ENCODE data around the gene ACSF3. TPM values are rescaled to one million over a fixed set of nuclear protein-coding genes. Genes with fewer than 3 reads are reported as not detected.
"Not testable (repeated sequence)": the region's sequence is repeated elsewhere in the genome, so short reads cannot be mapped to it uniquely, and the experiment has no call there.

The ACSF3 gene
- total RNA-seq, 1 donor from 2014 or later = 15.5 TPM

DNA sequence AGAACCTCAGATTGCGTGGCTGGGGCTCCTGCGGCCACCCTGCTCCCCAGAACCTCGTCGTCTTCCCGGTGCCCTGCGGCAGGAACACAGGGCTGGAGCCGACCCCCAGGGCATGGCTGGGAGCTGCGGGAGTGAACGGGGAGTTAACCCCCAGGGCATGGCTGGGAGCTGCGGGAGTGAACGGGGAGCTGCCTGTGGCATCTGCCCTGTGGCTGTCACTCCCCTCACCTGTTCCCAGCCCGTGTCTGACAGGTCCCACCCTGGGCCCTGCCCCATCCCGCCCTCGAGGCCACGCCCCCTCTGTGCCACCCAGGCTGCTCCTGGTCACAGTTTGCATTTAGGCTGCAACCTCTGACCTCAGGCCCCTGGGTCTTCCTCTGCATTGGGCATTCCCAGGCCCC, 39.4 kb upstream of the ACSF3 start:
- DNase-seq (no peak), ATAC-seq (ENCODE audit: poor library complexity) (no peak)
- intact Hi-C loops (cut with DNase I) = no loop called here

DNA sequence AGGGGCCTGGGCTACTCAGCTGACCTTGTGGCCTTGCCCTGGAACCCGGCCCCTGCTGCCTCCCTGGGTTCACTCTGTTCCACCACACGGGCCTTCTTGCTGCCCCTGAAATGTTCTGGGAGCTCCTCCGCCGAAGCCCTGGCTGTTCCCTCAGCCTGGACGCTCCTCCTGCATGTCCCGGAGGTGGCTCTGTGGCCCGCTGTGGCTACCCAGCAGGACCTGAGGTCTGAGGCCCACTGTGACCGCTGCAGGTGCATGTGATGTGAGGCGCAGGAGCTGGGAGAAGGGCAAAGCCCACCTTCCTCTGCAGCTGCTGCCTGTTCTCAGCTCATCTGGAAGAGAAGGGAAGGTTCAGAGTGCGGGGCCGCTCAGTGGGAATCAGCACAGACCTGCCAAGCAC, 38.9 kb upstream of the ACSF3 start:
- ATAC-seq (ENCODE audit: poor library complexity) = no peak
- intact Hi-C loops (cut with DNase I) = no loop called here
- DNase-seq = no peak

DNA sequence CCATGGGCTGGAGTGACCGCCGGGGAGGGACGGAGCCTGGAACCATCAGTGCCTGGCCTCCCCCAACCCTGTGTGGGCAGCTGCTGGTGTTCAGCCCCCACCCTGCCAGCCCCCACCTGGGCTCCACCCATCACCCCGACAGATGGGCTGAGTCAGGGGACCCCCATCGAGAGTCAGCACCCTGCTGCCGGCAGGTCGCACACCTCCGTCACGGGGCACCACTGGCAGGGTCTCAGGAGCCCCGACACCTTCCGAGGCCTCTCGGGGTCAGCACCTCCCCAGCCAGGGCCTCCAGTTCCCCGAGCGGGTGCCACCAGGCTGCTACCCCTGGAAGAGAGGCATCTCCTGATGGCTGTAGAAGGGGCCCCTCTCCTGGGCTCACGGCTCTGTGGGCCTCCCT, 38.3 kb upstream of the ACSF3 start:
- ATAC-seq (ENCODE audit: poor library complexity) (no peak), DNase-seq (no peak)
- intact Hi-C loops (cut with DNase I) = no loop called here

DNA sequence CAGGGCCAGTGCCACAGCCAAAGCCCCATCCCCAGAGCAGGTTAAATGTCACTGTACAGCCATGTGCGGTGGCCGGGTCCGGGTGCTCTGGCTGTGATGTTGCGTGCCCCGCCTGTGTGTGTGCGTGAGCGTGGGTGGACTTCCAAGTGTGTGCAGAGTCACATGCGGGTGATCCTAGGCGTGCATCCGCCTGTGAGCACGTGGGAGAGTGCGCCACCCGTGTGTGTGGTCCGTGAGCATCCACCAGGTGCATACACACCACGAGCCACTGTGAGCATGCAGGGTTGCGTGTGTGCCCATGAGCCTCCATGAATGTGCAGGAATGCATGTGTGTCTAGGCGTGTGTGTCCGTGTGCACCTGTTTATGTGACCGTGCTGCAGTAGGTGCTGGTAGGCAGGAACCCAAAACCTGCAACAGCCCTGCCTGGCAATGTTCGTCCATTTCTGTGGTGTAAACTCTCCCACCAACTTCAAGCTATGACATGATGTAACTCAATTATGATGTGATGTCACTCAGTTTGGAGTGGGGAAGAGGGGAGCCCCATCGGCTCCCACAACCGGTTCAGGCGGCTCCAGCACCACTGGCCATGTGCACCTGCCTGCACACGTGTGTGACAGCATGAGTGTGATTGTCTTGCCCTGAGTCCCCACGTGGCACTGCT, 37.6 kb upstream of the ACSF3 start:
- no peak for DNase-seq
- intact Hi-C loops (cut with DNase I) = no loop called here
- ATAC-seq (ENCODE audit: poor library complexity) = no peak

DNA sequence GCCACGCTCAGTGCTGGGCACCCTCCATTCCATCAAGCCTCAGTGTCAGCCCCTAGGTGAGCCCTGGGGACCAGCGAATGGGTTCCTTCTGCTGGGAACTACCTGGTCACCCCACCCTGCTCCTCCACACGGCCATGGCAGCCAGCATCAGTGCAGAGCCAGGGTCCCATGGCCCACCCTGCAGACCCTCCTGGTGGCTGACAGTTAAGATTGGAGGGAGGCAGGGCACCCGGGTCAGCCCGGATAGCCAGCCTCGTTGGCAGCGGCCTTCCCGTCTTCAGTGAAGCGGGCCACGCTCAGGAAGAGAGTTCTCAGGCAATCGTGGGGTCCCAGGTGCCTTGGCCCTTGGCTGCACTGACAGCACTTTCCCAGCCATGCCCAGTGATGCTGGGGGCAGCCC, 37.1 kb upstream of the ACSF3 start:
- ATAC-seq (ENCODE audit: poor library complexity) (no peak), DNase-seq (no peak)
- intact Hi-C loops (cut with DNase I) = no loop called here

DNA sequence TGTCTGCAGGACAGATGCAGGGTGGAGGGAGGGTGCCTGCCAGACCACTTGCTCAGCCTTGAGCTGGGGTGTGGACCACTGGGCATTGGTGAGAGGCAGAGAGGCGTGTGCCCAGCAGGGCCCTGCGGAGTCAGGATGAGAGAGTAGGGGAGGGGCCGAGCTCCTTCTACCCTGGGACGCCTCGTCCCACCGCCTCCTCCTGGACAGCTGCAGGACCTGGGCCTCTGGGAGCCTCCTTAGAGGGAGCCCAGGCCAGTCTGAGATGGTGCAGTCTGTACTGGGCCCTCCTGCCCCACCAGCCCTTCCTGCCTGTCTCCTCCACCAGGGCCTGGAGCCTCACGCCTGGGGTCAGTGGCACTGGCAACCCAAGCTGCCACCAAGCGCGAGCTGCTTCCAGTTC, 35.9 kb upstream of the ACSF3 start:
- DNase-seq = no peak
- no peak for ATAC-seq (ENCODE audit: poor library complexity)
- intact Hi-C loops (cut with DNase I) = no loop called here

DNA sequence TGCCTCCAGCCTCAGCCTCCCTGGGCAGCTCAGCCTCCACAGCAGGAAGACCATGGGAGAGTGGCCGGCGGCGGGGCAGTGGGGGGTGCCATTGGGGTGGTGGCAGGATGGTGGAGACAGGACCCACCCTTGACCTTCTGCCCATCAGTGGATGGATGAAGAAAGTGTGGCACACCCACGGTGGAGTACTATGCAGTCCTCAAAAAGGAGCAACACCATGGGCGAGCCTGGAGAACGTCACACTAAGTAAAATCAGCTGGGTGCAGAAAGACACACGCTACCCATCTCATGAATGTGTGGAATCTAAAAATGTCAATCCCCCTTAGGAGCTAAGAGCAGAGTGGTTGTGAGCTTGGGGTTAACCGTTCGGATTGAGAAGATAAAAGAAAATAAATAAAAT, 34.8 kb upstream of the ACSF3 start:
- DNase-seq = no peak
- intact Hi-C loops (cut with DNase I) = no loop called here
- no peak for ATAC-seq (ENCODE audit: poor library complexity)

DNA sequence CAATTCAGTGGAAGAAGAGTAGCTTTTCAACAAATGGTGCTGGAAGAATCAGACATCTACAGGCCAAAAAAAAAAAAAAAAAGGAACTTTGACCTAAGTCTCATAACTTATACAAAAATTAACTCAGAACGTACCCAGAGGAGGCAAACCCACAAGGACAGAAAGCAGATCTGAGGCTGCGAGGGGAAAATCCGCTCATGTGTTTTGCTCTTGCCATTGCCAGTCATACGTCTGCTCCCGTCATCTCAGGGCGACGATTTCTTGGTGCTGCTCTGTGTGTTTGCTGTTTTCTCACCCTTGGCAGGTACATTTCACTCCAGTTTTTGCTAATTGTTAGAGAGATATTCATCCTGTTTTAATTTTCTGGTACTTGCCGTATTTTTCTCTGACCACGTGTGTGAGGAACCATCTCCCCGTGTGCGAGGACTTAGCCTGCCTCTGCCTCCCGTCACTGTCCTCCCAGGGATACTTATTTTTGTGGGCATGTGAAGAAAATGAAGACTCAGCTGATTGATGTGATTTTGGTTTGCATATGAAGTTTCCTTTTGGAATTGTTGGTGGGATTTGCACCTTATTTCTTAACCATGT, 33.4 kb upstream of the ACSF3 start:
- DNase-seq (no peak), ATAC-seq (ENCODE audit: poor library complexity) (no peak)
- intact Hi-C loops (cut with DNase I) = no loop called here

DNA sequence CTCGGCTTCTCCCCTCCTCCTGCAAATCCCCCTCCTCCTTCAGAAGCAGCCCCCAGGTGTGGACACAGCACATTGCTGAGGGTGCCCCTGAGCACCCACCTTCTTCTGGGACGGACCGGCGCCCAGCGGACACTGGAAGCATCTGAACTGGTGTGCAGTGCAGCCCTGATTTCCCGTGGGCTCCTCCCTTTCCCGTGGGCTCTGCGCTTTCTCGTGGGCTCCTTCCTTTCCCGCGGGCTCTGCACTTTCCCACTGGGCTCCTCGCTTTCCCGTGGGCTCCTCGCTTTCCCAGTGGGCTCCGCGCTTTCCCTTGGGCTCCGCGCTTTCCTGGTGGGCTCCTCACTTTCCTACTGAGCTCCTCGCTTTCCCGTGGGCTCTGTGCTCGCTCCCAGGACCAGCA, 32.6 kb upstream of the ACSF3 start:
- ATAC-seq (ENCODE audit: poor library complexity) = no peak
- no peak for DNase-seq
- intact Hi-C loops (cut with DNase I) = no loop called here

DNA sequence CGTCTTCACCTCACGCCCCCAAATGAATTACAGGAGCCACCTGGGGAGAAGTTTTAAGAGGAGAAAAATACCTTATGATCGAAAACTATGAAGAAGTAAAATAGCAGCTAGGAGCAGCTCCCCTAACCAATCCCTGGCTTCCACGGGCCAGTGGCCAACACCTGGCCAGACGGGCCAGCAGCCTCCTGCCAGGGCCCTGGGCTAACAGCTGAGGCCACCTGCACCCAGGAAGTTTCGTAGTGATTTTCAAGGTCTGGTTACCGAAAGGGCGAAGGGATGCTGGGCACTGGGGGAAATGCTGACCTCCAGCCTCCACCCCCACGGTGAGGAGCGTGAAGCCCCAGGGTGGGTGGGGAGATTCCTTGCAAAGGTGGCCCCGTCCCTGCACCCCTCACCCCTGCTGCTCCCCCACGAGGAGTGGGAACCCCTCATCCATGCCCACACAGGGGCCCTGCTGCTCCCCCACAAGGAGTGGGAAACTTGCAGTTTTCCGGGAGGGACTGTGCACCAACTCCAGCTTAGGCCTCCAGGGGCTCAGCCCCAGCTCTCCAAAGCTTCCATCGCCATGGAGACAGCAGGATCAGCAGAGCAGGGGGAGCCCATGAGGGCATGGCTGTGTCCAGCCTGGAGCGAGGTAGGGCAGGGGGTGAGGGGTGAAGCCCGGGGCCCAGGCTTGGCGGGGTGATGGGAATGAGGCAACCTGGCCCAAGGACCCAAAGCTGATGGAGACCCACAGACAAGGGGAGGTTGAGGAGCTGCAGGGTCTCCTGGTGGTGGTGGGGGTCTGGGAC, 31.9 kb upstream of the ACSF3 start:
- ATAC-seq (ENCODE audit: poor library complexity) = no peak
- intact Hi-C loops (cut with DNase I) = no loop called here
- DNase-seq = no peak

DNA sequence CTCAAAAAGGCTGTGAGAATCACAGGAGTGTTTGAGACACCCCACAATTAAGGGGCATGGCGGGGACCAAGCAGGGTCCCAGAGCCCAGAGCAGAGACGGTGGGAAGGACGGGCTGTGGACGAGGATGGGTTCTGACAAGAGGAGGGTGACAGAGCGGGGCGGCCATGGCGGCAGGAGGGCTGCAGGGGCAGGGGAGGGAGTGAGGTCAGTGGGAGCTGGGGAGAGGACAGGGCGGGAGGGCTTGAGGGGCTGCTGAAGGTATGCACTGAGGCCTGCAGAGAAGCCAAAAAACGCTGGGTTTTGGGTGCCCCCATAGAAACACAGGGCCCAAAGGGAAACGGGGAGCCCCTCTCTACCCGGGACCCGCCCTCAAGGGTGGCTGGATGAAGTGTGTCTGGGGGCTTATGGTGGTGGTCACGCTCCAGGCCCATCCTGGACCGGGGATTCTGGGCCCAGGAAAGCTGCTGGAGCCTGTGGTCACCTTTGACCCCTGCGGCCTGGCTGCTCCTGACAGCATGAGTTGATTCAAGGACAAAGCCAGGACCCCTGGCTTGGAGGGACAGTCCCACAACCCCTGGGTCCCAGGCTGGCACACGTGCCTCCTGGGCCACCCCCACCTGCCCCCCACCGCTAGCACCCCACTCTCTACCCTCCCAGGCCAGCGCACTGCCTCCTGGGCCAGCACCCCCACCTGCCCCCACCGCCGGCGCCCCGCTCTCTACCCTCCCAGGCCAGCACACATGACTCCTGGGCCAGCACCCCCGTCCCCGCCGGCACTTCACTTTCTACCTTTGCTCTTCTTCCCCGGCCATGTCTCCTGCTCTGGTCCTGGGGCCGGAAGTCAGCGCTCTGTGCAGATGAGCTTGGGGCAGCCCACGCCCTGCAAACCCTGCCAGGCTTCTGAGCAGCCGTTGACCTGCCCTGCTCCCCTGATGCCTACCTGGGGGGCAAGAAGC, 31.0 kb upstream of the ACSF3 start:
- ATAC-seq (ENCODE audit: poor library complexity) = no peak
- intact Hi-C loops (cut with DNase I) = no loop called here
- no peak for DNase-seq

DNA sequence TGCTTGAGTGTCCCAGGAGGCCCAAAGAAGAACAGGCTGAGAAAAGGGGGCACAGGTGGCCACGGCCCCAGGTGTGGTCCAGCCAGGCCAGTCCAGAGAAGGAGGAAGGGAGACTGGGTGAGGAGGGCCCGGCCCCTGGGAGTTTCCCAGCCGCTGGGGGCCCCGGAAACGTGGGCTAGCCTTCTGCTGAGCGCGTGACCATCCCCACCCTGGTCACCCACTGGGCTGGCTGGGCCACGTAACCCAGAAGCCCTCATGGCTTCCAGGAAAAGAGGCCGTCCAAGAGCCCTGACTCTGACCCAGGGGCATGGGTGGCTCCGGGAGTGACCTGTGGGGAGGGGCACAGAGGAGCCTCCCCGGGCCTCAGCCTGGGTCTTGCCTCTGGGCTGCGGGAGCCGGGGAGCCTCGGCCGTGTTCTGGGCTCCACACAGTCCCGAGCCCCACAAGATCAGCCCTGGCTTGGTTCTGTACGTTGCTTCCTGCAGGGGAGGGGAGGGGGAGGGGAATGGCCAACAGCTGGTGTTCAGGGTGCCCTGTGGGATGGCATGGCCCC, 29.8 kb upstream of the ACSF3 start:
- ATAC-seq (ENCODE audit: poor library complexity) = no peak
- DNase-seq = no peak
- intact Hi-C loops (cut with DNase I) = no loop called here

DNA sequence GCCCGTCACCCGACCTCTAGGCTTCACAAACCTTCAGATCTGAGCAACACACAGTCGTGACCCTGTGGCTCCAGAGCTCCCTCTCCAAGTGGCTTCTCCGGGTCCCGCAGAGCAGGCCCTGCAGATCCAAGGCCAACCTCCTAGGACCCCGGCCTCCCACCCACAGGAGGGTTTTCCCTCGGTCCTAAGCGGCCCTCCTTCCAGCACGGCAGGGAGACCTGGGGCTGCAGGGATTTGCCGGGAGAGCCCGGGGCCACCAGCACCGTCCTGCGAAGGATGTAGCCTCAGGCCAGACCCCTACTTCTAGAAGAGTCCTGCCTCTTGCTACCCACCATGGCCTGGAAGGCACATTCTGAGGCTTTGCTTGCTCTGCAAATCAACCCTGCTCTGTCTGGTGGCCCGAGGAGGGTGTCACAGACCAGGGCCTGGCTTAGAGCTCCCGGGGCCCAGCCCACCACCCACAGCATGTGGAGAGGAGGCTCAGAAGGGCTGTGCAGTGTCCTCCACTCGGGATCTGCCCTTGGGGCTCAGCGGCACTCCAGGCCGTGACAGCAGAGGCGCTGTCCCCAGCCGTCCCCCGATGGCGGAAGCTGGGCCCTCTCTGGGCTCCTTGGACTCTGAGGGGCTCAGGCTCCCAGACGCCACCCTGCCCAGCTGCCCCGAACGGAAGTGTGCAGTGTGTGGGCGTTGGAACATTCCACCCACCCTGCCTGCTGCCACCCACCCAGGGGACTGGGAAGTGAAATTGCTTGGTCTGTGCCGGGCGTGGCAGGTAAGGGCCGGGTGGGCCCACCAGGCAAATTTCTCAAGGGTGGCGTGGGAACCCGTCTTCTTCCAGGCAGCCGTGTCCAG, 28.8 kb upstream of the ACSF3 start:
- no peak for DNase-seq
- no peak for ATAC-seq (ENCODE audit: poor library complexity)
- intact Hi-C loops (cut with DNase I) = no loop called here

DNA sequence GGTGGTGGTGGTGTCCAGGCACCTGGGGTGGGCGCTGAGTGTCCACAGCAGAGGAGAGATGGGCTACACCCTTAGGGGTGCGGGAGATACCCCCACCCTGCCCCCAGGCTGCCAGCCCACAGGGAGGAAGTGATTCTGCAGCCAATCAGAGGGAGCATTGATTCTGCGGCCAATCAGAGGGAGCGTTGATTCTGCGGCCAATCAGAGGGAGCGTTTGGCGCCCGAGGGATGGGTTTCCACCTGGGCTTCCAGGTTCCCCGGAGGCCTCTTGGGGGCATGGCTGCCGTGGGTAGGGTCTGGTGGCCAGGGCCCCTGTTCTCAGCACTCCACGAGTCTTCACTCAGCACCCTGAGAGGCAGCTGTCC, 28.2 kb upstream of the ACSF3 start:
- intact Hi-C loops (cut with DNase I) = no loop called here
- ATAC-seq (ENCODE audit: poor library complexity) = no peak
- DNase-seq = no peak

DNA sequence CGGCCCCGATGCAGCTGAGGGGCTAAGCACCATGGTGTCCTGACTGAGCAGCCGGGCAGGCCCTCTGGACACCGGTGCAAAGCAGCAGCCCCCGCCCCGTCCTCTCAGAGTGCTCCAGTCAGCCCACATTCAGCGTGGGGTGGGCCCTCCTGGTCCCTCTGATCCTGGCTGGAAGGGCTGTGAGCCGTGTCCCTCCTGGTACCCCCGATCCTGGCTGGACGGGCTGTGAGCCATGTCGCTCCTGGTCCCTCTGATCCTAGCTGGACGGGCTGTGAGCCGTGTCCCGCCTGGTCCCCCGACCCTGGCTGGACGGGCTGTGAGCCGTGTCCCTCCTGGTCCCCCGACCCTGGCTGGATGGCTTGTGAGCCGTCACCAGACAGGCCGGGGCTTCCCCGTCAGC, 26.9 kb upstream of the ACSF3 start:
- ATAC-seq (ENCODE audit: poor library complexity) = no peak
- DNase-seq = no peak

DNA sequence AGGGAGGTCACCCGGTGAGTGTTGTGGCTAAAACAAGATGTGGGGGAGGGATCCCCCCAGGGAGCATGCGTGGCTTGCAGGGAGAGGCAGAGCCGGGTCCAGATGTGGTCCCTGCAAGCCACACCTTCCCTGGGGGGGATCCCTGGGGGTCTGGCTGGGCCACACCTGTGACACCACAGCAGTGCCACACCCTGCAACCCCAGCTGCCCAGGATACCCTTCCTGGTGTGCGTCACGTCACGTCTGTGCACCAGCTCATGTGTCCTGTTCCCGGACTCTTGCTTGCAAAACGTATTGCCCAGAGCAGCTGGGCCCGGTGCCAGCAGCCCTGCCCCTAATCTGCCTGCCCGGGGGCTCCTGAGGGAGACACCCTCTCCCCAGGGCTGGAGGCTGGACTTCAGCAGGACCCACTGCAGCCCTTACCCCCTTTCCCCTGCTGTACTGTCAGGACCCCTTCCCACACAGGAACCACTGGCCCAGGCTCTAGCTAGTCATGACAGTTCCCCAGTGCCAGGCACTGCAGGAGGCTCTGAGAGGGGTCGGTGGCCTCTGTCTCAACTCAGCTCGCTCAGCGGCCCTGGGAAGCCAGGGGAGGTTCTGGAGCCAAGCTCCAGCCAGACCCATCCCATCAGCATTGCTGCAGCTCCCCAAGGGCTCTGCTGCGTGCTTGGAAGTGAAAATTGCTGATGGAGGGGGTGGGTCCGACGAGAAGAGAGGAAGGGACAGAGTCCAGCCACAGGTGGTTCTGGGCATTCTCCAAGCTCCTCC, 25.8 kb upstream of the ACSF3 start:
- intact Hi-C loops (cut with DNase I) = no loop called here
- ATAC-seq (ENCODE audit: poor library complexity) (no peak), DNase-seq (no peak)

More for the DNA sequence above, 26.9 kb upstream of the ACSF3 start:
- intact Hi-C loops (cut with DNase I) = no loop called here

DNA sequence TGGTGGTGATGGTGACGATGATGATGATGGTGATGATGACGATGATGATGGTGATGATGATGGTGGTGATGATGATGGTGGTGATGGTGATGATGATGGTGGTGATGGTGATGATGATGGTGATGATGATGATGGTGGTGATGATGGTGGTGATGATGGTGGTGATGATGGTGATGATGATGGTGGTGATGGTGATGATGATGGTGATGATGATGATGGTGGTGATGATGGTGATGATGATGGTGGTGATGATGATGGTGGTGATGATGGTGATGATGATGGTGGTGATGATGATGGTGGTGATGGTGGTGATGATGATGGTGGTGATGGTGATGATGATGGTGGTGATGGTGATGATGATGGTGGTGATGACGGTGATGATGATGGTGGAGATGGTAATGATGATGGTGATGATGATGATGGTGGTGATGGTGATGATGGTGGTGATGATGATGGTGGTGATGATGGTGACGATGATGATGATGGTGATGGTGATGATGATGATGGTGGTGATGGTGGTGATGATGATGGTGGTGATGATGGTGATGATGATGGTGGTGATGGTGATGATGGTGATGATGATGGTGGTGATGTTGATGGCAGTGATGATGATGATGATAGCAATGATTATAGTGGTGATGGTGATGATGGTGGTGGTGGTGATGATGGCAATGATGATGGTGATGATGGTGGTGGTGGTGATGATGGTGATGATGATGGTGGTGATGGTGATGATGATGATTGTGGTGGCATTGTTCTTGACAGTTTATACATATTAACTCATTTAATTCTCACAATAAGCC, 24.6 kb upstream of the ACSF3 start:
- DNase-seq; ATAC-seq (ENCODE audit: poor library complexity); intact Hi-C loops (cut with DNase I): not testable (repeated sequence)

Data from Right ventricle myocardium superior (tissue), 1 donor.